Measurements from ENCODE around the gene ELF1. TPM values are rescaled to one million over a fixed set of nuclear protein-coding genes. Genes with fewer than 3 reads are reported as not detected.
A peak's percentile ranks its signal among the peaks of the same experiment; 100 is the strongest.

The ELF1 gene
- total and polyA plus RNA-seq, 4 donors, result 20.7 to 41.3 (median 33.8) TPM

DNA sequence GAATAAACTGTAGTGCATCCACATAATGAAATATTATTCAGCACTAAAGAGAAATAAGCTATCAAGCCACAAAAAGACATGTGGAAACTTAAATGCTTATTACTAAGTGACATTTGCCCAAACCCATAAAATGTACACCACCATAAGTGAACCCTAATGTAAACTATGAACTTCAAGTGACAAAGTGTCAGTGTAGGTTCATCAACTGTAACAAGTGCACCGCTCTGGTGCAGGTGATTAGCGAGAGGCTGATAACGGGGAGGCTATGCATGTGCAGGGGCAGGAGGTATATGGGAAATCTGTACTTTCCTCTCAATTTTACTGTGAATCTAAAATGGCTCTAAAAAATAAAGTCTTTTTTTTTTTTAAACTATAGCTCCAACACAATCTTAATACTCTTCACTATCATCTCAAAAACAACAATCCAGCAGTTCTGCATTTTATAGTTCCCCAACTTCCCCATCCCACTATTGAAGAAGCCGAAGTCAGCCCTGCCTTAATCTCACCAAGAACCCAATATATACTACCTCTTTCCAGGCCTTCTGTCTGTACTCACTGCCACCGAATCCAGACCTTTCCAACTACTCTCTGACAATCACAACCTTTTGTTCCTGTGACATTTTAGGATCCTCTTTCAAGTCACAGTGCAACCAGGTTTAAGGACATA is 22.6 kb downstream of the ELF1 start:
- Histone ChIP-seq H3K4me1 (ENCODE audit: control insufficient read depth, insufficient read depth, low read length) (peaks cover 5% of the 10 kb centered on the region), H3K27me3 (ENCODE audit: control insufficient read depth, insufficient read depth, low read length) (no peaks in the 10 kb centered on the region), H3K4me3 (ENCODE audit: low read depth, low read length) (no peak overlapping the region), H3K36me3 (ENCODE audit: control insufficient read depth, insufficient read depth, low read length) (no peaks in the 10 kb centered on the region), H3K27ac (ENCODE audit: low read depth, low read length) (no peak overlapping the region), H3K9me3 (ENCODE audit: control insufficient read depth, insufficient read depth, low read length) (no peaks in the 10 kb centered on the region)
- no peak for DNase-seq (ENCODE audit: low read depth in 4 of 6, low spot score in 6 of 6)
- 92% methylated on average over 2 of the region's 5 CpGs for WGBS (ENCODE audit: insufficient coverage)

DNA sequence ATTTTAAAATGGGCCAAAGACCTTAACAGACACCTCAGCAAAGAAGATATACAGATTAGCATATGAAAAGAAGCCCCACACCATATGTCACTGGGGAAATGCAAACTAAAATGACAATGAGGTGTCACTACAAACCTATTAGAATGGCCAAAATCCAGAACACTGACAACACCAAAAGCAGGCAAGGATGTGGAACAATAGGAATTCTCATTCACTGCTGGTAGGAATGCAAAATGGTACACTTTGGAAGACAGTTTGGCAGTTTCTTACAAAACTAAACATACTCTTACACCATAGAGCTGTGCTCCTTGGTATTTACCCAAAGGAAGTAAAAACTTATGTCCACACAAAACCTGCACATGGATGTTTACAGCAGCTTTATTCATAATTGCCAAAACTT is 23.1 kb downstream of the ELF1 start:
- H3K36me3 ChIP-seq (ENCODE audit: control insufficient read depth, insufficient read depth, low read length), result no peaks in the 10 kb centered on the region
- H3K4me1 ChIP-seq (ENCODE audit: control insufficient read depth, insufficient read depth, low read length), result peaks cover 5% of the 10 kb centered on the region
- no peaks in the 10 kb centered on the region for H3K9me3 ChIP-seq (ENCODE audit: control insufficient read depth, insufficient read depth, low read length)
- DNase-seq (ENCODE audit: low read depth in 4 of 6, low spot score in 6 of 6), result no peak
- no peaks in the 10 kb centered on the region for H3K27me3 ChIP-seq (ENCODE audit: control insufficient read depth, insufficient read depth, low read length)
- no peak overlapping the region for H3K4me3 ChIP-seq (ENCODE audit: low read depth, low read length)
- no peak overlapping the region for H3K27ac ChIP-seq (ENCODE audit: low read depth, low read length)

DNA sequence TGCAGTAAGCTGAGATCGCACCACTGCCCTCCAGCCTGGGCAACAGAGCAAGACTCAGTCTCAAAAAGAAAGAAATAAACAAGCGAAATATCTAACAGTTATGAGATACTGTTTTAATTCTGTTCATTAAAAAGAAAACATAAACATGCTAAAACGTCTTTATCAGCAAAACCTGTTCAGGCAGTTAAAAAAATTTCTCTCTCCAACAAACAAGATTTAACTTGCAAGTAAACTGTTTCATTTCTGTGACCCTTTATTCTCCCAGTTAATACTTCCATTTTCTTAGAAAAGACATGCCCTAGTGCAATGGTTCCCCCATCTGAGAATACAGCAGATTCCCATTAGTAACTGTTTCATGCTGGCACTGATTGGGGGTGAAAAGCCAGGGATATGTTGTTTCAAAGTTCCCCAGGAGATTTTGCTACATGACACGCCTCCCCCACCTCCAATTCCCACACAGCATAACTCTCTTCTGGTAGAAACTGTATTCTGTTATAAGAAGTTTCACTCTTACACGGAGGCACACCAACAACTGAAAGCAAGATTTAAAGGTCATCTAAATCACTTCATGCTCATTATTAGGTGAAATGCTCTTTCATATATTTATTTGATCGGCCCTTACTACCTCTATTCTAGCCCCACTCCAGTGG is 24.4 kb downstream of the ELF1 start:
- H3K27ac ChIP-seq (ENCODE audit: low read depth, low read length), result no peak overlapping the region
- WGBS (ENCODE audit: insufficient coverage), result 80% methylated on average over 2 of the region's 6 CpGs

DNA sequence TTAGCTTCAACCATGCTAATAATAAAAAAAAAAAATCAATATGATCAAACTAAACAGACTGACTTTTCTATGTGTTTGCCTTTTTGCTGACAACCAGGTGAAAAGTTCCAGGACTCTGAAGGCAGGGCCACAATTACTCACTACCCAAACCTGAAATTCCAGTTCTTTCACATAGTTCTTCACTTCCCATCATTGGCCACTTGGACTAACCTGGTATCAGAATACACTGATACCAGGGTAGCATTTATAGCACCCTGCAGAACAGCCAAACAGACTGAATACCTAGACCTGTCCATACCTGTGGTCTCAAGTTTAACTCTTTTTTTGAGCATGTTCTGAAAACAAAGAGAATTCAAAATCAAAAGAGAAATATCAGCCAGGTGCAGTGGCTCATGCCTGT is 25.1 kb downstream of the ELF1 start:
- Histone ChIP-seq H3K36me3 (ENCODE audit: control insufficient read depth, insufficient read depth, low read length) (no peaks in the 10 kb centered on the region), H3K27me3 (ENCODE audit: control insufficient read depth, insufficient read depth, low read length) (no peaks in the 10 kb centered on the region), H3K4me3 (ENCODE audit: low read depth, low read length) (no peak overlapping the region), H3K27ac (ENCODE audit: low read depth, low read length) (no peak overlapping the region), H3K9me3 (ENCODE audit: control insufficient read depth, insufficient read depth, low read length) (no peaks in the 10 kb centered on the region), H3K4me1 (ENCODE audit: control insufficient read depth, insufficient read depth, low read length) (peaks cover 5% of the 10 kb centered on the region)
- DNase-seq (ENCODE audit: low read depth in 4 of 6, low spot score in 6 of 6), result no peak

More for the DNA sequence above, 24.4 kb downstream of the ELF1 start:
- no peaks in the 10 kb centered on the region for H3K27me3 ChIP-seq (ENCODE audit: control insufficient read depth, insufficient read depth, low read length)
- no peaks in the 10 kb centered on the region for H3K36me3 ChIP-seq (ENCODE audit: control insufficient read depth, insufficient read depth, low read length)
- DNase-seq (ENCODE audit: low read depth in 4 of 6, low spot score in 6 of 6), result no peak
- H3K4me3 ChIP-seq (ENCODE audit: low read depth, low read length), result no peak overlapping the region
- H3K4me1 ChIP-seq (ENCODE audit: control insufficient read depth, insufficient read depth, low read length), result peaks cover 5% of the 10 kb centered on the region
- H3K9me3 ChIP-seq (ENCODE audit: control insufficient read depth, insufficient read depth, low read length), result no peaks in the 10 kb centered on the region

DNA sequence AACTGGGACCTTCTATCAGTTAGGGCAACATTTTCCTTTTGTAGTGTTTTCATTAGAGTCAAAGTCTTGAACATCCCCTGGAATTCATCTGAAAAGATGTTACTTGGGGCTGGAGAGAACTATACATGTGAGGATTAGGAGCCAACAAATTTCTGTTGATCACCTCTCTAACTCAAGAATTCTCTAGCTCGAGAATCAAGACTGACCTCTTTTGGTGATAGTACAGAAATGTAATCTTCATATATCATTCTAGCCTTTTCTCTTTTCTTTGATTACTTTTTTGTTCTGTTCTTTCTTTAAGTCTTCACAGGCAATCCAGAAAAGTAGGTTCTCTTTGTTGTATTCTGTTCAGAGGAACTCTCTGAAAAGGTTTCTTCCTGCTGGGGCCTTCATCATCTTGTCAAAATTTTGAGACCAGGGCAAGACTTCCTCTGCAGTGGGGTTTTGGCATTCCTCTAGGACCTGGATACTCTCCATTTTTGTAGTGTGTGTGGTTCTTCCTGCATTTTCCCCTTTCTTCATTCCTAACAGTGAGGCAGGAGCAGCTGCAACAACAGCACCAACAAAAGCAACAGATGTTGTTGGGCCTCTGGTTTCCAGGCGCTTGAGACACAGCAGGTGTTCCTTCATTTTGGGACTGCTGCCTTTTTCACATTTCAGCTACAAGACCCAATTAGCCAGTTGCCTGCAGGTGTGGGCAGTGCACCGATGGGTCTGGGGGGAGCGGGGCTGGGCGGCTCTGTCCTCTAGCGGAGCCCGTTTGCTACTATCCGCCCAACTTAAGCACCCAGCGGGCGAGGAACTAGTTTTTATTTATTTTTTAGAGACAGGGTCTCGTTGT is 26.2 kb downstream of the ELF1 start:
- 77% methylated on average over 10 of the region's 11 CpGs for WGBS (ENCODE audit: insufficient coverage)
- H3K27ac ChIP-seq (ENCODE audit: low read depth, low read length), result peak overlapping the region; percentile 6

DNA sequence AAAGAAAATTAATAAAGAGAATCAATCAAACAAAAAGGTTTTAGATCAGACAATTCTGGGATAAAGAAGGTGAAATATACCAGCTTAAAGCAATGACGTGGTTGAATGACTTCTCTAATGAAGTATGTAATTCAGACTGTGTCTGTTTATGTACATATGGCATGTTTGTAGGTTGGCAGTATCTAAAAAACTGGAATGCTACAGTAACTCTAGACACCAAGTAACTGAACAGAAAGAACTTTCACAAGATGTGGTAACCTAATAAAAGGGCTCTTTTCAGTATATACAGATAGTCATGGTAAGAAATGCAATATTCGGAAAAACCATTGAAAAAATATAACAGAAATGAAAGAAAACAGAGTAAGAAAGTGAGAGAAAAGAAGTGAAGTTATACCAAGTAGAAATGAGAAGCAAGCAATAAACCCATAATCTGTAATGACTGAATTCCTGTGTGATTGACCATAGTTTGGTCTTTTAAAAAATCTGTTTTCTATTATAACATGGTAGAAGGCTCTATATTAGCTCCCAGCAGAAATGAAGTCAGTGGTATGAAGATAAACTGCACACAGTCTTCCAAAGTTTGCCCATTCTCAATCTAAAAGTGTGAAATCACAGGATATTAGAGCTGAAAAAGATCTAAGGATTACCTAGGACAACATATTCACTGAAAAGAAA is 31.4 kb downstream of the ELF1 start:
- WGBS (ENCODE audit: insufficient coverage), result no CpG with 5 or more reads among the region's 2 CpGs

More for the DNA sequence above, 26.2 kb downstream of the ELF1 start:
- peak in 2 of 6 donors; percentile 26 to 42 for DNase-seq (ENCODE audit: low read depth in 4 of 6, low spot score in 6 of 6)
- no peak overlapping the region for H3K4me3 ChIP-seq (ENCODE audit: low read depth, low read length)
- no peaks in the 10 kb centered on the region for H3K27me3 ChIP-seq (ENCODE audit: control insufficient read depth, insufficient read depth, low read length)
- H3K4me1 ChIP-seq (ENCODE audit: control insufficient read depth, insufficient read depth, low read length), result peaks cover 5% of the 10 kb centered on the region
- no peaks in the 10 kb centered on the region for H3K36me3 ChIP-seq (ENCODE audit: control insufficient read depth, insufficient read depth, low read length)
- H3K9me3 ChIP-seq (ENCODE audit: control insufficient read depth, insufficient read depth, low read length), result no peaks in the 10 kb centered on the region

DNA sequence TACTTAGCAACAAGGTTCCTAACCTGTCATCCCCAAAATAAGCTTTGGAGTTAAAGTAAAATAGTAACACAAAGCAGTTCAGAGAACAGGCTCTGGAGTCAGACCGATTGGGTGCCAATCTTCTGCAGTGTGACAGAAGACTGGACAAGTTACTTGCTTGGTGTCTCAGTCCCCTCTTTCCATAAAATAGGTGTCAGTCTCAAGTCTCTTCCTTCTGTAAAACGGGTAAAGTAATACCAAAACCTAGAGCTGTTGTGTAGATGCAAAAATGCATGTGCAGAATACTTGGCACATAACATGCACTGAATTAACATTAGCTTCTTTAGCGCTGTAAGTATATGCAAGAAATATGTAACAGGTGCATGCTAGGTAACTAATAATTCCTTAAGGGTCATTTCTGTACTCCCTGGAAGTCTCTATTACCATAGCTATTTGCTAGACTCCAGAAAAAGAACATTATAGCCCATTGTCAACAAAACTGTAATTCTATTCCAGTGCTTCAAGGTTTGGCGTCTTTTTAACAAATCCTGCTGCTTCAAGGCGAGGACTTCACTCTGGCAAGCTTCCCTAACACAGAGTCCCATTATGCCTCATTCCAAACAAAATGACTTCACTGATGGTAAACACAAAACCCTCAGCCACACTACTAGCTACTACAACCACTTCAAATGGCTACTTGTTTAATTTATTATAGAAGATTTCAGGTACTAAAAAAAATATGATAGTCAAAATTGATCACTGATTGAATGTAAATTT is 32.8 kb downstream of the ELF1 start:
- Histone ChIP-seq H3K4me1 (ENCODE audit: control insufficient read depth, insufficient read depth, low read length) (peaks cover 7% of the 10 kb centered on the region), H3K9me3 (ENCODE audit: control insufficient read depth, insufficient read depth, low read length) (no peaks in the 10 kb centered on the region), H3K4me3 (ENCODE audit: low read depth, low read length) (no peak overlapping the region), H3K36me3 (ENCODE audit: control insufficient read depth, insufficient read depth, low read length) (no peaks in the 10 kb centered on the region), H3K27me3 (ENCODE audit: control insufficient read depth, insufficient read depth, low read length) (no peaks in the 10 kb centered on the region), H3K27ac (ENCODE audit: low read depth, low read length) (no peak overlapping the region)
- peak; percentile 10 to 77 (median 30) for DNase-seq (ENCODE audit: low read depth in 4 of 6, low spot score in 6 of 6)
- WGBS (ENCODE audit: insufficient coverage), result 7% methylated on average over 2 of the region's 5 CpGs

More for the DNA sequence above, 31.4 kb downstream of the ELF1 start:
- no peaks in the 10 kb centered on the region for H3K9me3 ChIP-seq (ENCODE audit: control insufficient read depth, insufficient read depth, low read length)
- no peak for DNase-seq (ENCODE audit: low read depth in 4 of 6, low spot score in 6 of 6)
- H3K4me1 ChIP-seq (ENCODE audit: control insufficient read depth, insufficient read depth, low read length), result peaks cover 7% of the 10 kb centered on the region
- H3K4me3 ChIP-seq (ENCODE audit: low read depth, low read length), result no peak overlapping the region
- no peaks in the 10 kb centered on the region for H3K27me3 ChIP-seq (ENCODE audit: control insufficient read depth, insufficient read depth, low read length)
- H3K27ac ChIP-seq (ENCODE audit: low read depth, low read length), result no peak overlapping the region
- no peaks in the 10 kb centered on the region for H3K36me3 ChIP-seq (ENCODE audit: control insufficient read depth, insufficient read depth, low read length)

DNA sequence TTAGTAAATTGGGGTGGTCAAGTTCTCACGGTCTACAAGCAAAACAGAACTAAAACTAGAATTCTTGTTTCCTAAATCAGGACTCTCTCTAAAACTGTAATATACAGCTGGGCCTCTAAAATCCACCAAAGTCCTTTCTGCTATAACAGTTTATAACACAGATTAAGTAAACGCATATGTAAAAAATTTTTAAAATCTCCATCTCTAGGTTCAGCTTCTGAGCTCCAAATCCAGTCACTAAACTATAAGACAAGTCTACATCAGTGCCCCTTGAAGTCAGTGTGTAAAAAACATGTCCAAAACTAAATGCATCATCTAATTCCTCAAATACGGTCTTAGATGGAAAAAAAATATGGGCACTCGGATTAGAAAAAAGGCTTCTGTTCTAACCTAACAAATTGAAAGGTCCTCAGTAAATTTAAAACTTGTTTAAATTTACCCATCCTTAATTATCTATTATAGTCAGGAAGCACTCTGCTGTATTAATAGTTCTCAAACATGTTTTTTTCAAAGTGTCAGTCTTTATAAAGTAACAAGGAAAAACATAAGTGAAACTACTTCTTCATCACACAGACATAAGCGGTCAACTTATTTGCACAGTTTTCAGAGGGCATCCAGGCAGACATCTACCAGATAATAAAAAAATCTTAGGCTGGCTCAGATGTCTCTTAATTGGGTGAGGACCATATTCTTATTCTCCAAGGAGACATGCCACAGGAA is 33.6 kb downstream of the ELF1 start:
- no peak for DNase-seq (ENCODE audit: low read depth in 4 of 6, low spot score in 6 of 6)
- Histone ChIP-seq H3K36me3 (ENCODE audit: control insufficient read depth, insufficient read depth, low read length) (no peaks in the 10 kb centered on the region), H3K27ac (ENCODE audit: low read depth, low read length) (no peak overlapping the region), H3K27me3 (ENCODE audit: control insufficient read depth, insufficient read depth, low read length) (no peaks in the 10 kb centered on the region), H3K4me1 (ENCODE audit: control insufficient read depth, insufficient read depth, low read length) (peaks cover 7% of the 10 kb centered on the region), H3K4me3 (ENCODE audit: low read depth, low read length) (no peak overlapping the region), H3K9me3 (ENCODE audit: control insufficient read depth, insufficient read depth, low read length) (no peaks in the 10 kb centered on the region)
- WGBS (ENCODE audit: insufficient coverage), result 86% methylated on average over 1 of the region's 5 CpGs

Data from spinal cord (tissue), 10 donors.